HG03060 (cell line): ENCODE data around the gene NSUN5.

ENCODE experiments used
- ATAC-seq: cut with Tn5 transposase; IDR thresholded peaks from one replicate; pipeline ENCODE4 v1.9.1; 2021; ENCODE audit warnings: low read depth, moderate number of reproducible peaks; ENCODE audit not compliant: unreplicated experiment

Gene NSUN5

GRCh38 chr7:73308665-73309214 is at the start of gene NSUN5:
TSS of gene NSUN5 (minus strand) at chr7:73308826. CDS start at chr7:73308790, 36 bp downstream.
- no peak for ATAC-seq

- no peak for ATAC-seq
Observed at GRCh38 chr7:73356159-73356558, 47.5 kb upstream of the NSUN5 start.

GRCh38 chr7:73354821-73355220 is 46.2 kb upstream of the NSUN5 start:
- no peak for ATAC-seq

GRCh38 chr7:73354196-73354595 is 45.6 kb upstream of the NSUN5 start:
- no peak for ATAC-seq

- no peak for ATAC-seq
Observed at GRCh38 chr7:73353243-73353642, 44.6 kb upstream of the NSUN5 start.

- ATAC-seq, result no peak
Observed at GRCh38 chr7:73352784-73353183, 44.2 kb upstream of the NSUN5 start.

GRCh38 chr7:73351447-73352167 is 43.0 kb upstream of the NSUN5 start:
- ATAC-seq, result no peak

GRCh38 chr7:73350306-73351068 is 41.9 kb upstream of the NSUN5 start:
- ATAC-seq, result no peak

- no peak for ATAC-seq
Observed at GRCh38 chr7:73349763-73350162, 41.1 kb upstream of the NSUN5 start.

GRCh38 chr7:73345951-73346350 is 37.3 kb upstream of the NSUN5 start:
- no peak for ATAC-seq

- ATAC-seq, result no peak
Observed at GRCh38 chr7:73345538-73345937, 36.9 kb upstream of the NSUN5 start.

- ATAC-seq, result no peak
Observed at GRCh38 chr7:73343671-73344380, 35.2 kb upstream of the NSUN5 start.

- ATAC-seq, result no peak
Observed at GRCh38 chr7:73342645-73343044, 34.0 kb upstream of the NSUN5 start.

GRCh38 chr7:73341877-73342276 is 33.3 kb upstream of the NSUN5 start:
- no peak for ATAC-seq

GRCh38 chr7:73340514-73340913 is 31.9 kb upstream of the NSUN5 start:
- ATAC-seq, result no peak

- ATAC-seq, result no peak
Observed at GRCh38 chr7:73338321-73338720, 29.7 kb upstream of the NSUN5 start.

- ATAC-seq, result no peak
Observed at GRCh38 chr7:73332447-73332846, 23.8 kb upstream of the NSUN5 start.

- ATAC-seq, result no peak
Observed at GRCh38 chr7:73330772-73331171, 22.1 kb upstream of the NSUN5 start.

- no peak for ATAC-seq
Observed at GRCh38 chr7:73329861-73330581, 21.4 kb upstream of the NSUN5 start.

- ATAC-seq, result no peak
Observed at GRCh38 chr7:73328696-73329095, 20.1 kb upstream of the NSUN5 start.
